Measurements from ENCODE around the gene COPS7A. TPM values are rescaled to one million over a fixed set of nuclear protein-coding genes. Genes with fewer than 3 reads are reported as not detected.

Gene COPS7A
- total RNA-seq, 1 experiment from 2014 or later, result 67.8 TPM

GRCh38 chr12:6772331-6772695 lies 48.5 kb downstream of the COPS7A start, which contains the start of gene LAG3:
Gene LAG3, plus strand, starts transcription at chr12:6772520. Its CDS starts 333 bp downstream, at chr12:6772853.
- H3K27me3 ChIP-seq (ENCODE audit: insufficient read depth, low read length), result no peaks in the 10 kb centered on the region
- H4K20me1 ChIP-seq (ENCODE audit: insufficient read depth), result no peaks in the 10 kb centered on the region
- peak within 1 kb of the TSS; percentile 40; the same call in 1 of the 2 replicates for H3K27ac ChIP-seq (ENCODE audit: low read depth, low read length)
- ATAC-seq (no peak), DNase-seq (ENCODE audit: low read depth, low spot score) (no peak)
- CTCF ChIA-PET, result interaction anchor here (0.7 to 1.9 kb wide), 3 partner anchors 19 to 190 kb away, joined by 4 to 13 read pairs (median 4); partner anchors contain the start of gene MLF2
- H3K9ac ChIP-seq (ENCODE audit: low read length), result no peak within 1 kb of the TSS
- peaks cover 9 to 13% of the 10 kb centered on the region in 2 experiments; a peak in 3 of 4 replicates for H3K36me3 ChIP-seq (ENCODE audit: control insufficient read depth in 1 of 2, insufficient read depth in 2 of 2, low read length in 2 of 2)
- no peak within 1 kb of the TSS for H2AFZ ChIP-seq (ENCODE audit: low read depth, low read length, poor library complexity, severe bottlenecking)
- peaks cover 18 to 39% of the 10 kb centered on the region in 2 experiments for H3K4me1 ChIP-seq (ENCODE audit: control insufficient read depth in 1 of 2, insufficient read depth in 2 of 2, low read length in 2 of 2)
- no peak within 1 kb of the TSS for H3K4me3 ChIP-seq (replicated peaks in 1 of 2; ENCODE audit: low read depth in 1 of 2, low read length in 2 of 2)
- POLR2A ChIA-PET, result interaction anchor here (0.7 to 1.8 kb wide), 4 partner anchors 19 to 279 kb away, joined by 3 to 5 read pairs (median 4); partner anchors contain the start of gene MLF2
- TF ChIP-seq CTCF (IDR thresholded peaks at IDR 0.05 in 2 of 3, conservative IDR thresholded peaks at IDR 0.05 in 1 of 3; ENCODE audit: borderline replicate concordance in 1 of 3, insufficient read depth in 1 of 3, low read depth in 2 of 3, low read length in 2 of 3), result no peak
- TF ChIP-seq YY1 (IDR thresholded peaks at IDR 0.05; ENCODE audit: extremely low read depth, insufficient replicate concordance, low read depth, low read length), result no peak
- no peak for TF ChIP-seq REST (IDR thresholded peaks at IDR 0.05; ENCODE audit: low read depth)
- no peak for TF ChIP-seq ZNF274 (IDR thresholded peaks at IDR 0.05; ENCODE audit: low read depth, low read length)
- intact Hi-C loops (cut with micrococcal nuclease), result no loop called here
- H3K9me3 ChIP-seq (ENCODE audit: control insufficient read depth in 1 of 2, insufficient read depth in 1 of 2, low read depth in 1 of 2, low read length in 2 of 2), result no peaks in the 10 kb centered on the region
- no peak within 1 kb of the TSS for H3K4me2 ChIP-seq (ENCODE audit: low read length)
- peaks cover 24% of the 10 kb centered on the region for H3K79me2 ChIP-seq (ENCODE audit: insufficient read depth, low read length)
- RAD21 ChIA-PET (ENCODE audit: low non-redundant PET in 1 of 2, low total read pairs in 2 of 2, uncharacterized antibody in 2 of 2, unreplicated experiment in 2 of 2), result no interaction called here
- no peaks in the 10 kb centered on the region for H3K9me2 ChIP-seq (ENCODE audit: insufficient read depth)
- BruUV-seq (replicated peaks), result no TSS peak

Data from HCT116 (cell line).